Panc1 (cell line): ENCODE results near the gene TGM1. TPM values are rescaled to one million over a fixed set of nuclear protein-coding genes. Genes with fewer than 3 reads are reported as not detected.

ENCODE experiments used
- ATAC-seq: fragments of 200-7000 bp; cut with Tn5 transposase; 2 replicates; pipeline ENCODE4 v1.9.1; 2020; ENCODE audit warnings: mild to moderate bottlenecking, moderate library complexity
- BruUV-seq: library from RNA; stranded (reverse); fragments of 400-500 nt; replicated peaks from 2 replicates; lab custom pipeline; 2021; lab: Mats Ljungman, UMichigan
- CTCF ChIA-PET: fragments of 300-600 bp; sonication (Branson Sonifier 250); formaldehyde crosslinking; loops from one replicate; lab custom pipeline; 2022; ENCODE audit warnings: antibody characterized with exemption; lab: Charles Lee
- POLR2A ChIA-PET: fragments of 300-600 bp; sonication (Branson Sonifier 250); formaldehyde crosslinking; loops from one replicate; lab custom pipeline; 2022; ENCODE audit warnings: antibody characterized with exemption; lab: Charles Lee
- DNase-seq: peaks from one replicate; pipeline ENCODE4 v3.0.0-alpha.2; 2010; ENCODE audit warnings: low read depth, low spot score
- H3K27ac ChIP-seq: 2 replicates; pipeline ENCODE4 v1.5.1; 2011; ENCODE audit warnings: mild to moderate bottlenecking, low read length, inconsistent platforms
- H3K27me3 ChIP-seq: fragments of 200-500 bp; sonication (Bioruptor generic); 2 replicates; pipeline ENCODE4 v1.6.0; 2014; ENCODE audit warnings: low read length, inconsistent platforms; ENCODE audit not compliant: control insufficient read depth, insufficient read depth
- H3K36me3 ChIP-seq: fragments of 200-500 bp; sonication (Bioruptor generic); 2 replicates; pipeline ENCODE4 v1.5.1; 2014; ENCODE audit warnings: inconsistent platforms, mild to moderate bottlenecking, low read length, moderate library complexity; ENCODE audit not compliant: control insufficient read depth, insufficient read depth
- H3K4me1 ChIP-seq: 2 replicates; pipeline ENCODE4 v1.5.1; 2011; ENCODE audit warnings: inconsistent platforms, mild to moderate bottlenecking, low read length, moderate library complexity; ENCODE audit not compliant: control insufficient read depth, insufficient read depth
- H3K4me3 ChIP-seq, 2 experiments: 2 replicates each; pipeline ENCODE4 v1.5.1; 2011 to 2012; ENCODE audit warnings: low read depth in 2 of 2, low read length in 2 of 2, mild to moderate bottlenecking in 2 of 2, inconsistent platforms in 1 of 2, moderate library complexity in 1 of 2
- H3K9me3 ChIP-seq: fragments of 200-500 bp; sonication (Bioruptor generic); 2 replicates; pipeline ENCODE4 v1.5.1; 2014; ENCODE audit warnings: low read depth, mild to moderate bottlenecking, inconsistent platforms, low read length, moderate library complexity; ENCODE audit not compliant: control insufficient read depth, insufficient read depth
- POLR2AphosphoS5 ChIP-seq: IDR thresholded peaks from 2 replicates; pipeline ENCODE4 v1.6.1; 2012; ENCODE audit warnings: mild to moderate bottlenecking, low read depth, low read length, moderate library complexity
- SIN3A ChIP-seq: IDR thresholded peaks from 2 replicates; pipeline ENCODE4 v1.6.1; 2012; ENCODE audit warnings: low read depth, mild to moderate bottlenecking, low read length, moderate library complexity, borderline replicate concordance; ENCODE audit not compliant: insufficient read depth
- TCF7L2 ChIP-seq: IDR thresholded peaks from 2 replicates; pipeline ENCODE4 v1.6.1; 2011; ENCODE audit warnings: mild to moderate bottlenecking, low read depth, low read length, inconsistent platforms
- in situ Hi-C: cut with HindIII; loops from 2 replicates; pipeline ENCODE4 v1.10.0; 2016; ENCODE audit warnings: low sequenced_read_pairs, low pct_unique_long_range_greater_than_20kb
- intact Hi-C: fragments of 100-400 bp; cut with micrococcal nuclease; formaldehyde crosslinking; loops from one replicate; pipeline ENCODE4 v1.10.0; 2022; ENCODE audit not compliant: unreplicated experiment
- total RNA-seq: library from RNA; stranded (reverse); gene quantifications from one replicate; pipeline ENCODE4 v1.2.1, GENCODE V29; 2021; ENCODE audit not compliant: unreplicated experiment
- TF ChIP-seq, protein P1 (sequence below), 2 experiments: IDR thresholded peaks; 2 replicates each; pipeline ENCODE4 v1.6.1; 2011 to 2012; ENCODE audit warnings: low read depth in 2 of 2, control low read depth in 1 of 2, low read length in 1 of 2, mild to moderate bottlenecking in 1 of 2, moderate library complexity in 1 of 2; ENCODE audit not compliant: insufficient read depth in 1 of 2
- TF ChIP-seq, protein P2 (sequence below): fragments of 450-650 bp; IDR thresholded peaks from 2 replicates; pipeline ENCODE4 v1.5.1; 2017; ENCODE audit warnings: mild to moderate bottlenecking

The TGM1 gene
- total RNA-seq, 1 experiment from 2014 or later: 2.3 TPM

DNA sequence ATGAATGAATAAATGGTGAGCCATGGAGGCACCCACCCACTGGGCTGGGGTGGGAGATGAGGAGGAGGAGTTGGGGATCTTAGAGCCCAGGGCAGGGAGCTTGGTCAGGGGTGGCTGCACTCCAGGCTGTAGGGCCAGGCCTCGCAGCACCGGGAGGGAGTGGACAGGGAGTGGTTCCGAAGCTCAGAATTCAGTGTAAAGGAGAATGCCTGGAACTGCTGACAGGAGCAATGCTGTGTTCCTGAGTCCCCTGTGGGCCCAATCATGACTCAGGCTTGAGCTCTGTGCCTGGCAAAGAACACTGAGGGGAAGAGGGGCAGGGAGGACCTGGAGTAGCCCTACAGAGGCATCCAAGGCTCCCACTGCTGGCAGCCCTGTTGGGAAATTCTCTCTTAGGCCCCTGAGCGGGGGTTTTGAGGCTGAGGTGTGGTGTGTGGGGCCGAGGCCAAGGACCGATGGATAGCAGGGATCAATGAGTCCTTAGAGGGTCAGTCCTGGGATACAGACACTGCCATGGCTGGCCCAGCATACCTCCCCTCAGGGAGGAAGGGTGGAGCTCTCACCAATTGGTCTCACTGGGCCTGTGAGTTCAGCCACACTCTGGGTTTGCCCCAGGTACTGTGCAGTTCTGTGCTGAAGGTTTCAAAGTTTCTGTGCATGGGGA is 18.0 kb upstream of the TGM1 start:
- no peak overlapping the region for H3K27ac ChIP-seq
- H3K27me3 ChIP-seq: no peaks in the 10 kb centered on the region
- no peaks in the 10 kb centered on the region for H3K4me1 ChIP-seq
- no peaks in the 10 kb centered on the region for H3K9me3 ChIP-seq
- ATAC-seq (no peak), DNase-seq (no peak)
- TF ChIP-seq SIN3A: no peak
- H3K36me3 ChIP-seq: no peaks in the 10 kb centered on the region
- CTCF ChIA-PET: no interaction called here
- POLR2A ChIA-PET: no interaction called here
- intact Hi-C loops (no loop called here), in situ Hi-C loops (no loop called here)
- no peak overlapping the region for H3K4me3 ChIP-seq
- no TSS peak for BruUV-seq

DNA sequence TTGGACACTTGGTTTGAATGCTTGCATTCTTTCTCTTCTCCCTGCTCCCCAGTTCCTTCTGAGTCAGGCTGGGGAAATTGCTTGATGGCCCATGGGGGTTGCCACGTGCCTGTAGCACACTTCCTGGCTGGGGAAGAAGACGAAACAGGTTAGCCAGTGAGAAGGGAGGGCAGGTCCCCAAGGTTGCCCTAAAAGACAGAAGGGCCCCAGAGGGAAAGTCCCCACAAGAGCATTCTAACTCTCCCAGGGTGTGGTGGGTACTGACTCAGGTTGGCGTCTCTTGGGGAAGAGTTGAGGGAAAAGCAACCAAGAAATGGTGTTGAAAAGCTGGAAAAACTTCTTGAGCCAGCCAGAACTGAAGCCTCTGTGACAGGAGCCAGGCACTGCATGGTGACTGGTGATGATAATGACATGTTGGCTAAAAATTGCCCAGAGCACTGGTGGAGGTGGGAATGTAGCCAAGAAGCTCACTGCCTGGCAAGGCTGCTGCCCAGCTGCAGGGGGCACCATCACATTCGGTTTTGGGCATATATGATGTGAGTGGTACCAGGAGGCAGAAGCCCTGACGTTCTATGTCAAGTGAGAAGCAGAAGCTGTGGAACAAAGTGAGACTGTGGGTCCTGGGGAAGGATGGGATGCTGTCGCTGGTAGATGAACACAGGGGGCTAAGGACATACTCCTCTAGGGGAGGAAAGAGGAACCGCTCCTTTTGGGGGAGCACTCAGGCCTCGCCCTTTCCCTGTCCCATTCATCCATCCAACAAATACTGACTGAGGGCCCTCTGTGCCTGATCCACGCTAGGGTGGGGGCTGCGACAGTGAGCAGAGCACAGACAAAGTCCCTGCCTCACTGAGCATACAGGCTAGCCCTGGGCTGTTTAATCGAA is 16.6 kb upstream of the TGM1 start:
- DNase-seq (no peak), ATAC-seq (no peak)
- no peaks in the 10 kb centered on the region for H3K4me1 ChIP-seq
- in situ Hi-C loops: no loop called here
- H3K4me3 ChIP-seq: no peak overlapping the region
- H3K9me3 ChIP-seq: no peaks in the 10 kb centered on the region
- no peaks in the 10 kb centered on the region for H3K27me3 ChIP-seq
- CTCF ChIA-PET: no interaction called here
- BruUV-seq: no TSS peak
- TF ChIP-seq, protein P1, sequence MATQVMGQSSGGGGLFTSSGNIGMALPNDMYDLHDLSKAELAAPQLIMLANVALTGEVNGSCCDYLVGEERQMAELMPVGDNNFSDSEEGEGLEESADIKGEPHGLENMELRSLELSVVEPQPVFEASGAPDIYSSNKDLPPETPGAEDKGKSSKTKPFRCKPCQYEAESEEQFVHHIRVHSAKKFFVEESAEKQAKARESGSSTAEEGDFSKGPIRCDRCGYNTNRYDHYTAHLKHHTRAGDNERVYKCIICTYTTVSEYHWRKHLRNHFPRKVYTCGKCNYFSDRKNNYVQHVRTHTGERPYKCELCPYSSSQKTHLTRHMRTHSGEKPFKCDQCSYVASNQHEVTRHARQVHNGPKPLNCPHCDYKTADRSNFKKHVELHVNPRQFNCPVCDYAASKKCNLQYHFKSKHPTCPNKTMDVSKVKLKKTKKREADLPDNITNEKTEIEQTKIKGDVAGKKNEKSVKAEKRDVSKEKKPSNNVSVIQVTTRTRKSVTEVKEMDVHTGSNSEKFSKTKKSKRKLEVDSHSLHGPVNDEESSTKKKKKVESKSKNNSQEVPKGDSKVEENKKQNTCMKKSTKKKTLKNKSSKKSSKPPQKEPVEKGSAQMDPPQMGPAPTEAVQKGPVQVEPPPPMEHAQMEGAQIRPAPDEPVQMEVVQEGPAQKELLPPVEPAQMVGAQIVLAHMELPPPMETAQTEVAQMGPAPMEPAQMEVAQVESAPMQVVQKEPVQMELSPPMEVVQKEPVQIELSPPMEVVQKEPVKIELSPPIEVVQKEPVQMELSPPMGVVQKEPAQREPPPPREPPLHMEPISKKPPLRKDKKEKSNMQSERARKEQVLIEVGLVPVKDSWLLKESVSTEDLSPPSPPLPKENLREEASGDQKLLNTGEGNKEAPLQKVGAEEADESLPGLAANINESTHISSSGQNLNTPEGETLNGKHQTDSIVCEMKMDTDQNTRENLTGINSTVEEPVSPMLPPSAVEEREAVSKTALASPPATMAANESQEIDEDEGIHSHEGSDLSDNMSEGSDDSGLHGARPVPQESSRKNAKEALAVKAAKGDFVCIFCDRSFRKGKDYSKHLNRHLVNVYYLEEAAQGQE (IDR thresholded peaks at IDR 0.05; ENCODE audit: insufficient read depth in 1 of 2, low read depth in 2 of 2, low read length in 1 of 2): no peak
- TF ChIP-seq TCF7L2 (no peak), SIN3A (no peak), POLR2AphosphoS5 (no peak)
- TF ChIP-seq, protein P2, sequence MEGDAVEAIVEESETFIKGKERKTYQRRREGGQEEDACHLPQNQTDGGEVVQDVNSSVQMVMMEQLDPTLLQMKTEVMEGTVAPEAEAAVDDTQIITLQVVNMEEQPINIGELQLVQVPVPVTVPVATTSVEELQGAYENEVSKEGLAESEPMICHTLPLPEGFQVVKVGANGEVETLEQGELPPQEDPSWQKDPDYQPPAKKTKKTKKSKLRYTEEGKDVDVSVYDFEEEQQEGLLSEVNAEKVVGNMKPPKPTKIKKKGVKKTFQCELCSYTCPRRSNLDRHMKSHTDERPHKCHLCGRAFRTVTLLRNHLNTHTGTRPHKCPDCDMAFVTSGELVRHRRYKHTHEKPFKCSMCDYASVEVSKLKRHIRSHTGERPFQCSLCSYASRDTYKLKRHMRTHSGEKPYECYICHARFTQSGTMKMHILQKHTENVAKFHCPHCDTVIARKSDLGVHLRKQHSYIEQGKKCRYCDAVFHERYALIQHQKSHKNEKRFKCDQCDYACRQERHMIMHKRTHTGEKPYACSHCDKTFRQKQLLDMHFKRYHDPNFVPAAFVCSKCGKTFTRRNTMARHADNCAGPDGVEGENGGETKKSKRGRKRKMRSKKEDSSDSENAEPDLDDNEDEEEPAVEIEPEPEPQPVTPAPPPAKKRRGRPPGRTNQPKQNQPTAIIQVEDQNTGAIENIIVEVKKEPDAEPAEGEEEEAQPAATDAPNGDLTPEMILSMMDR: no peak
- no peak overlapping the region for H3K27ac ChIP-seq
- no peaks in the 10 kb centered on the region for H3K36me3 ChIP-seq
- POLR2A ChIA-PET: interaction anchor here (0.5 kb wide), 1 partner anchor 638 kb away, joined by 3 read pairs; no protein-coding TSS in a partner anchor
- intact Hi-C loops: no loop called here

DNA sequence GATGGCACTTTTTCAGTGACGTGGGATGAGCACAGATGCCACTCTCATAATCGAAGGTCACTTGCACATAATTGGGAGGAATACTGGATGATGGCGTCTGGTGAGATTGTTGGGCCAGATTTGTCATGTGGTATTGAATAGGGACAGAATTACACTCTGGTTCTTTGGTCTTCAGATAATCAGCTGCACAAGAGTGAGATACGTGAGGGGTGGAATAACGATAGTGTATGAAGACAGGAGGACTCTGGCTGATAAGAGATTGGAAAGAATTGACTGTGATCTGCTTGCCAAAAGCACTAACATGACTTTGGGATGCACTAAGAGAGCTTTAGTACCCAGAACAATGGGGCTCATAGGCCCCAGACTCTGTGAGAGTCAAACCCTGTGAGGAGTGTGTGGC is 15.4 kb upstream of the TGM1 start:
- in situ Hi-C loops (no loop called here), intact Hi-C loops (no loop called here)
- ATAC-seq (no peak), DNase-seq (no peak)
- no peaks in the 10 kb centered on the region for H3K36me3 ChIP-seq
- POLR2A ChIA-PET: no interaction called here
- H3K9me3 ChIP-seq: no peaks in the 10 kb centered on the region
- TF ChIP-seq, protein P1 (IDR thresholded peaks at IDR 0.05; ENCODE audit: insufficient read depth in 1 of 2, low read depth in 2 of 2, low read length in 1 of 2): no peak
- TF ChIP-seq TCF7L2: no peak
- no peak for TF ChIP-seq POLR2AphosphoS5
- no peak for TF ChIP-seq SIN3A
- TF ChIP-seq, protein P2: no peak
- no peaks in the 10 kb centered on the region for H3K4me1 ChIP-seq
- H3K27ac ChIP-seq: no peak overlapping the region
- BruUV-seq: no TSS peak
- no peaks in the 10 kb centered on the region for H3K27me3 ChIP-seq
- CTCF ChIA-PET: no interaction called here
- H3K4me3 ChIP-seq: no peak overlapping the region
